Activated CD8-positive, alpha-beta memory T cell treated with anti-CD3 and anti-CD28 coated beads for 48 hours (primary cell): ENCODE data around the gene BRD4.

Experiments
- DNase-seq, 3 experiments: peaks; one replicate each; pipeline ENCODE4 v3.0.0-alpha.2; 2020; ENCODE audit warnings: low read depth in 2 of 3, low spot score in 2 of 3

BRD4 gene

DNA sequence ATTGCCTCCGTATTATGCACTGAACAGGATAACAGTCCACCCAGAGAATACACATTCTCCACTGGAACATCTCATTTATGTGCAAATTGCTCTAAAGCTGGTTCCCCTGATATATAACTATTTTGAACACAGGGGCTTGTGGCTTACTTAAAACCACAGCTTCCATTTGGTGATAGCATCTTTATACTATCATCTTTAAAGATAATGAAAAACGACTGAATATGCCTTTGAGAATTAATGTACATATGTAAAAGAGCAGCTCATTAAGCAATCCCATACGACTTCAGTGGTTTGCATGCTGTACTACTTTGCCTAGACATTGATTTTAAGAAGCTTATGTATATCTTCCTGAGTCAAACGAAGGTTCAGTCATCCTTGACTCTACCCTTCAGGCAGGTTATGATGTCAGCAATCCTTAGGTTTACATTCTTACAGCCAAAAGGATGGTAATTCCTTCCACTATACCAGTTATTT is 40.8 kb downstream of the BRD4 start:
- DNase-seq, result no peak

DNA sequence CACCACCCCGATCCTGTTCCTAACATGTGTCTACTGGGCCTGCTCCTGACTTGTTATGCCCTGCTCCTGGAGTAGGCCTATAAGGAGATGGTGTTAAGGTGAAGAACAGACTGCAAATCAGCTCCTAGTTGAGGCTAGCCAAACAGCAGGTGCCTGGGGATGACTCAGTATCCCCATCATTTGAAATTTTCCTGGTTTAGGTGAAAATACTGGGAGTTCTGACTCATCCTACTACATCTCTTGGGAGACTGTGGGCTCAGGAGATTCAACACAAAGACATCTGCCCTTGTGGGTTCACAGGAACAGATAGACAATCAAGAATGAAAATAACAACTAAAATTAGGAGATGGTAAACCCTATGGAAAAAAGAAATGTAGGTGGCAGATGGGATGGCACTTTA is 41.2 kb downstream of the BRD4 start:
- DNase-seq, result no peak

DNA sequence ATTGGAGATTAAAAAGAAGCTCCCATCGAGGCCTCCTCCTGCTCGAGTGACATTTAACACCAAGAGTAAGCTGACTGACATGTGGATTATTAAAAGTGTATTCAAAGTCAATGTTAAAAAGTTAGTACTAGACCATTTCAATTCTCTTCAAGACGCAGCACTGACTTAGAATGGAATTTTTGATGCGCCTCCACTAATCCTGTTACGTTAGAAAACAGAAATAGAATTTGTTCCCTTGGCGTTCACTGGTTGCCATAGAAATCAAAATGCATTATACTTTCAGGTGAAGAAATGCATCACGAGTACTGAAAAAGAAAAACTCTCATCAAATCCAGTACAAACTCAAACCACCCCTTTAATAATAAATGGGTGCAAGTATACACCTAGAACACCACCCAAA is 42.2 kb downstream of the BRD4 start:
- no peak for DNase-seq

DNA sequence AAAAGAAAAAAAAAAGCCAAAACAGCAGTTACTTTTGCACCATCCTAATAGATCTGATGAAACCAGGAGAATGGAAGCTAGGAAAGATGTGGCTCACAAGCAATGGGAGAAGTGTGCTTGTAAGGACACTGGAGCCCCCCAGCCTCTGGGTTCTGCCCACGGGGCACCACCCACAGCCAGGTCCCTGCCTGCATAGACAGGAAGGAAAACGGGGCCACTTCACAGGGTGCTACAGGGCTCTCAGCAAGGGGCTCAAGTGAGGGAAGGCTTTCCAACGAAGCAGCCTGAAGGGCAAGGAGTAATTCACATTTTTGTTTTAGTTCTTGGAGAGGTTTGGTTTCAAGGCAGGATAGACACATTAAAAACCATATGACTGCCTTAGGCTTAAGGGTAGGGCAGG is 42.7 kb downstream of the BRD4 start:
- DNase-seq, result no peak

DNA sequence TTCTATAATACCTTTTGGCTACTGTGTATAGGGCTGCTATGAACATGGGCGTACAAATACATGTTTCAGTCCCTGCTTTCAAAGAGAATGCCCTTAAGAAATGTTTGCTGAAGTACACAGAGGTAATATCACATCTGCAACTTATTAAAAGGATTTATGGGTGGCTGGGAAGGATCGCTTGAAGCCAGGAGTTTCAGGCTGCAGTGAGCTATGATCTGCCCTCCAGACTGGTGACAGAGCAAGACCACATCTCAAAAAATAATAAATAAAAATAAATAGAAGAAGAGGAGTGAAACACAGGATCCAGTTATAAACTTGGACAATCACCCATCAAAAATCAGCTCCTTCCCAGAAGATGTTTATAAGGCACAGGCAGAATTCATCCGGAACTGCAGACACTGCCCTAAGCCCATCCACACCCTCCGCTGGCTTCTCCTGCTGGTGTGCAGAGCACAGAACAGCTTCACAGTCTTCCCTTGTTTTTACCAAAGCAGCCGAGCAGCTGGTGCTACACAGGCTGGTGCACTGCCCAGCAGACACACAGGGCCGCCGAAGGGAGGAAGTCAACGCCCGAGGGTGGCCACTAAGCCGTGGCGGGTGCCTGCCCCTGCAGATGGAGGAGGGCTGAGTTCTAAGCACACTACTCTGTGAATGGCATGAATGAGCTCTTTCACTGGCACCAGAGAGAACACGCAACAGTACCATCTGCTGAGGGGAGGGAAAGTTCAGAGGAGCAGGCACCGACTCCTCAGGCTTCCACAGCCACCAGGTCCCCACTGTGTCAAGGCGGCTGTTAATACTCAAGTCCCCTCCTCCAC is 44.0 kb downstream of the BRD4 start:
- no peak for DNase-seq

DNA sequence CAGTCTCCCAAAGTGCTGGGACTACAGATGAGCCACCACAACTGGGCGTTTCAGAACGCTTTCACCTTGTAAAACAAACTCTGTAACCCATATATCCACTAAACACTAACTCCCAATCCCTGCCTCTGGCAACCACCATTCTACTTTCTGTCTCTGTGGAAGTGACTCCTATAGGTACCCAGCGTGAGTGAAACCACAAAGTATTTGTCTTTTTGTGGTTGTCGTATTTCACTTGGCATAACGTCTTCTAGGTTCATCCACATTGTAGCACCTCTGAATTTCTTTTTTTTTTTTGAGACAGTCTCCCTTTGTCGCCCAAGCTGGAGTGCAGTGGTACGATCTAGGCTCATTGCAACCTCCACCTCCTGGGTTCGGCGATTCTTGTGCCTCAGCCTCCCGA is 44.8 kb downstream of the BRD4 start:
- DNase-seq, result no peak

DNA sequence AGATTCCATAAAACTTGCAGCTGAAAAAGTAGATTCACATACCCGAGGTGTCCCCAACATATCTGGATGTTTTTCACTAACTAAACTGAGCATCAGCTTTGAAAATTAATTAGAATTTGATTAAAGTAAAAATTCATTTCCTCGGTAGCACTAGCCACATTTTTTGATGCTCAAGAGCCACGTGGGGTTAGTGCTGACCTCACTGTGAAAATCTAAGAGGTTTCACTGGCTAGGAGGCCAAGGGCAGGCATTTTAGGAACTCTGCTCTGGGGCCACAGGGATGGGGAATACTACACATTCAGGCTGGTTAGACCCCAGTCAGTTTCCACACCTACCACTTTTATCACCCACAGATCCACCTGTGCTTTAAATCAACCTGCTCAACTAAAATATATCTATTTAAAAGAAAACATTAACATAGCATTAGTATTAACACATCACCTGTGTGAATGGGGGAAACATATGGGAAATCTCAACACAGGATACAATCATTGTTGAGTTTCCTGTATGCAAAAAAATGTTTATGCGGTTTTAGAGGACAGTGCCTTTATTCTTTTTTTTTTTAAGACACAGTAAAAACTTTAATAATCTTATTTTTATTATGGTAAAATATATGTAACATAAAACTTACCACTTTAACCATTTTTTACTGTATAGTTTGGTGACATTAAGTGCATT is 45.5 kb downstream of the BRD4 start:
- no peak for DNase-seq

DNA sequence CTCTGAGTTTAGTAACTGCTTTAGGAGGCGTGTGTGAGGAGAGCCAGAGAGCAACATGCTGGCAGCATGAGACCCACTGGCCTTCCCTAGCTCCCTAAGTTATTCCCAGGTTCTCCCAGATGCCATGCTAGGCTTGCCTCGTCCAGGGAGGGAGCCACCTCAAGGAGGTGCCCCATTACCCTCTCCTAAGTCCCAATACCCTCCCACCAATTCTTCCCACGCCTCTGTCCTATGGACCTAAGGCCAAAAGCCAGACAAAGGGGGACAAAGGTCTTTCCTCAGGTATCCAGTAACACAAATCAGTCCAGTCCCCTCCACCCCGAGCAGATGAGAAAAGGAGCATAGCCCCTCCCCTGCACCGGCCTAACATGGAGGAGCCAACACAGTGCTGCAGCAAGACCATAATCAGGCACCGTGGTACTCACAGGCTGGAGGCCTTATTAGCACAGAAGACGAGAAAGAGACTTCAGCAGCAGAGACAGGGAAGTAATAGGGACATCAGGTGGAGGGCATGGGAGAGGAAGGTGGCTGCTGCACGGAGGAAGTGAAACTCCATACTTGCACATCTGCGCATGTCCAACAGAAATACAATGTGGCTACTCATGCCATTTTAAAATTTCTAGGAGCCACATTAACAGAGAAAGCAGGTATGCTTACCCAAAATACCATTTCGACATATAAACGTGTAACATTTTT is 46.3 kb downstream of the BRD4 start:
- no peak for DNase-seq

DNA sequence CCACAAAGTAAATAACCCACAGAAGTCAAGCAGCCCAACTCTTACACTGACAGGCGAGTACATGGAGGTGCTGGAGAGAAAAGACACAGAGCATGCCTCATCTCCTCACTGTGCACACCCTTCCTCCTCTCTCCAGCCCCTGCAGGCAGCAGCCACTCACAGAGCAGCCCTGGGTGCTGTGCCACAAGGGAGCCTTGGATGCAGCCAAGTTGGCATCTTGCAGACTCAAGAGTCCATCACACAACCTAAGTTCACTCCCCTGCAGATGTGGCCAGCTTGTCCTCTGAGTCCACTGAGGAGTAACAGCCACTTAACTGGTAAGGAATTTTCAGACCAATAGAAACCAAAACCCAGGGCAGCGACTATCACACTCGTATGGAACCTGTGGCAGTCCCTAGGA is 47.4 kb downstream of the BRD4 start:
- DNase-seq, result no peak

DNA sequence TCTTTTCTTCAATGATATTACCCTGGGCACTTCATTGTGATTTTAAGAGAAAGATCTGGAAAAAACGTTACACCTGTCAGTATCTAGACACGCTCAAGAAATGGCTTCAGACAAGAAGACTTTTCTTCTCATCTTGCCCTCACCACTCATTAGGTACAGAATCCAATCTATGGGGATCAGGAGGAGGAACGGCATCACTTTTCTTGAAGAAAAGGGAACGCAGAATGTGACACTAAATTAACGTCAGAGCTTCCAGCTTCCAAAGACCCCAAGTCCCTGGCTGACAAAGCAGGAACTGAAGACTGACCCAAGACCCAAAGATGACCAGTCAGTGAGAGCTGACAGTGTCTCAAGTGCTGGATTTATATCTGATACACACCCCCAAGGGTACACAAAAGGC is 48.2 kb downstream of the BRD4 start:
- DNase-seq, result no peak

DNA sequence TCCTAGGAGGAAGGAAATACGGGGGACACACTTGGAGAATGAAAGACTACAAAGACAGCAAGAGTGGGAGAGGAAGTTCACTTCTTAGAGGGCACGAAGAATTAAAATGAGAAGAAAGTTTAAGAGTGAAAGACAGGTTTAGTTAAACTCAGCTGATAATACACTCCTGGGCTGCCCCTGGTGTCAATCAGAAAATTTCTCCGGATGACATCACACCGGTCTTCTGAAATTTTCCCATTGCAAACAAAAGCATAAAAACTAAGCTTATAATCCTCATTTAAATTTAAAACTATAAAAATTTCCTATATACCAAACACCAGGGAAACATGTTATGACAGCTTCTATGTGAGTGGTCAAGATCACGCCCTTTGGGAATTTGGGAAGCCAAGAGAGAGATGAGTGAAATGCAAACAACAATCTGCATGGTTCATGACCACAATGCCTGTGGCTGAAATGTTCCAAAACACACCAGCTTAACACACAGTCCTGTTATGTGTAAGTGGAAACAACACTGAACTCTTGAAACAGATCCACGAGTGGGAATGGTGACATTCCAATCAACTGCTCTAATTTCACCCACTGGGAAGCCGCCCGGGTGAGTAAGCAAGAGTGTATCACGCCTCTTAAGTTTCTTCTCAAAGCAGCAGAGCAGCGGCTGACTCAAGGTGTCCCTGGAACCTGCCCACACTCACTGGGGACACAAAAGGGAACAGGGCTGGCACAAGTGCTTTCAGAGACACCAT is 49.0 kb downstream of the BRD4 start:
- DNase-seq, result no peak

DNA sequence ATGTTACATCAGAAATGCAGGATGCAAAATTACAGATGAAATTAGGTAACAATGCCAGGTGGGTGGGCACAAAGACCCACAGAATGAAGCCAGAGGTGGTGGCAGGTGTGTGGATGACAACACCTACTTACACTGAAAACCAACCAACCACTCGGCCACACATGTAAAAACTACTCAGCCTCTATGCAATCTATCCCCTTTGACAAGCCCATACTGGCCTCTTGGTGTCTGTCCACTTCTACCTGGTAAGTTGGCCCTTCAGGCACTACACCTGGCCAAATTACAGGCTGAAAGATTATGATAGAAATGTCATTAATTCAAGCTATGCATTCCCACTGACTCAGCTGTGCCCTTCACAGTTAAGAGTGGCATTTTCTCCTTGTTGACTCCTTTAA is 50.0 kb downstream of the BRD4 start:
- no peak for DNase-seq

DNA sequence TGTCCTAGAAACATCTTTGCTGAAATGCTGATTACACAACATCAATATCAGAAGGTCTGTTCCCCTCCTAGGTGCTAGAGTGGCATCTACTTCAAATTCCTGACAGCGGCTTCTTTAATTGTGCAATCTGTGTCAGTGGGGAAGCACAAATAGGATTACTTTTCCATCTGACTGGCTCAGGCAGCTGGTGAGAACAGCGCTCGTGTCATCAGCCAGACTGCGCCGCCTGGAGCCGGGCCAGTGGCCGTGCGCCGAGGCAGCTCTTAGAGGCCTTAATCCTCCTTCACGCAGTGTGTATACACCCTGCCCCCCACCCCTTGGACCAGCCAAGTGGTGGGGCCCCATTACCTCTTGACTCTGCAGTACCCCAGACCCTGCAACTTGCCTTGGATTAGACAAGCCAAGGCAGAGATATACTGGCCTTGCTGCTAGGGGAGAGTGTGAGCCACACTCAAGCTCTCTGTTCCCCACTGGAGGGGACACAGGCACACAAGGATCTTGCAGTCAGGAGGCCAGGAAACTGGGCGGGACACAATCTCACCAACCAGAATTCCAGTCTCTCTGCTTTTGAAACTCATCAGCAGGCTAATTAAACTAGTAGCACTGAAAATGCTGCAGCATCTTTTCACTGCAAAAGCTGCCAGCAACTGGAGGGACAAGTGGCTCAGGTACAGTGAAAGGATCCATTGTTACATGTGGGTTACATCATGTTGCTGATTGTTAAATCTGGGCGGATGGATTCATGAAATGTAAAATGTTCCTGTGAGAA is 51.2 kb downstream of the BRD4 start:
- DNase-seq, result no peak

DNA sequence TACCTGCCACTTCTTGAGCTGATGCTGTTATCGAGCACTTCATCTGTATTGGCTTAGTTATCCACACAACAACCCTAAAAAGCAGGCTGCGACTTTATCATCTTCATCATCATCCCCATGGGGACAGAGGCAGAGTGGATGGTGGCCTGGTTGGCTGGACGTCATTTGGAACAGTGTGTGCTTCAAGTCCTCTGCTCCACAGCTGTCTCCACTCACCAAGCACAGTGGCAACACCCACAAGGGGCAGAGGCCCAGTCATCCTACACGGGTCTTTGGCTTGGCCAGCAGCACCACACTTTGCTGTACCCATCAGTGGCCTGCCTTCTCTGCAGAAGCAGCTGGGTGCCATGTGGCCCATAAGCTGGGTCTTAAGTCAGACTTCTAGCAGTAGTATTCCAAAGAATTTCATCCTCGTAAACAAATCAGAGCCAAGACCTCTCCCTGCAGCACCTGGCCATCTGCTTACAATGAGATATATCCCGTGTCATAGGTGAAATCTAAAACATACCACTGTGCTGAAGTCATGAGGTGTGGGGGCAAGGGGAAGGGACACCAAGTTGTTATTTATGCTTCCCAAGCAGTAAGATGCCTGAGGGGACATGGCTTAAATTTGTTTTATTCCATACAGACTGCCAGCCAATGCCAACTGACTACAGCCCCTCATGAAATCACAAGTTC is 52.2 kb downstream of the BRD4 start:
- no peak for DNase-seq

DNA sequence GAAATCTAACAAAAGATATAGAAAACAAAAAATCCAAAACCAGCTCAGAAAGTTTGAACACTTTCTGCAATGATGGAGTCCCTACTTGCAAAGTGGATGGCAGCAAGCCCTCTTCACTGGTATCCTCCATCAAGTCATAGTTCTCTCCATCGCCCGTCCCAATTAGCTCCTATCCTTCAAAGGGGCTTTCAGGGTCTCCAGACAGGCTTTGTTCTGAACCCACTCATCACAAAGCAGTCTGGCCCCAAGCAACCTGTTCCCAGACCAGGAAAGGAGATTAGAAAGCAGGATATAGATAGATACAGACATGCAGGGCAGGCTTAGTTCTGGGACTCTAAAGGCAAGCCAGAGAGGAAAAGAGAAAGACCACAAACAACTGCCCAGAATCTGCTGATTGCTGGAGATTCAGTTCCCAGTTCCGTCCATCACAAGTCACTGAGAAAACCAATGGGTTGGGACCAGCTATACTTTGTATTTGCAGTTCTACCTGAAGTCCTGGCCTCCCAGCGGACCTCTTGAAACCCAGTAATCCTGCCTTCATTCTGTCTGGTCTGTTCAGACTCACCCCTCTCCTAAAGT is 52.9 kb downstream of the BRD4 start:
- DNase-seq, result no peak

DNA sequence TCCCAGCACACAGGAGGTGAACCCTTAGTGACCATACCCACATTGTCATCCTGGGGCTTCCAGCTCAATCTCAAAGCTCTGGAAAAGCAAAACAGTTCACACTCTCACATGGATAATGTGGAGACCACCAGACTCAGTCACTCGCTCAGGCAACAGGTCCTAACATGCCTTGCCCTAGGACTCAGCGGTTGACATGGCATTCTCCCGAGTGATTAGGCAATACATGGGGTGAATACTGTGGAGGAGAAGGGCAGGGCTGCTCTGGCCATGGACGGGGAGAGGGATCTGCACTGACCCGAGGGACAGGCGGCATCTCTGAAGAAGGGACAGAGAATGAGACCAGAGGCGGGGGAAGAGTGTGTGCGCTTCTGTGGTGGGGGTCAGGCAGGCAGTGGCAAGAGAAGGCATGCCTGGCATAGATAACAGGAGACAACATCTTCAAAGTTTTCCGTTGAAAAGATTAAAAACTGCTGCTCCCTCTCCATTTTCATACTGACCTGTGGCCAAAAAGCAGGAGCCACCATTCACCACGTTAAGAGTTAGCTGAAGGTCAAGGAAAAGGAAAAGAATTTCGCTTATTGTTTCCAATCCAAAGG is 55.6 kb downstream of the BRD4 start:
- no peak for DNase-seq

DNA sequence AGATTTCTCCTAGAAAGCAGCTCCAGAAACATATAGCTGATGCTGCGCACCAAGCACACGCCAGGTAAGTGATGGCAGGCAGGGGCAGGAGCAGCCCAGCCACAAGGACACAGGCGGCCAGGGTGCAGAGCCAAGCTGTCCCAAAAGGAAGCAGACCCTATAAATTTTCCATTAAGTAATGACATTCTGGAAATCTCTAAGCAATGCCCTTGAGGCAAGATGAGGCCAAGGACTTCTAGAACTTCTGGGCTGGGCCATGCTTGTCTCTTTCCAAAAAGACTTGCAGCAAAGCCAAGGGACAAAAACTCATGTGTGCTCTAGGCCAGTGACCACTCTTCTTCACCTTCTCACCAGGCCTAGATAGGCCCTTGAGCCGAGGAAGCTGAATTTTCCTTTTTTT is 57.9 kb downstream of the BRD4 start:
- no peak for DNase-seq

DNA sequence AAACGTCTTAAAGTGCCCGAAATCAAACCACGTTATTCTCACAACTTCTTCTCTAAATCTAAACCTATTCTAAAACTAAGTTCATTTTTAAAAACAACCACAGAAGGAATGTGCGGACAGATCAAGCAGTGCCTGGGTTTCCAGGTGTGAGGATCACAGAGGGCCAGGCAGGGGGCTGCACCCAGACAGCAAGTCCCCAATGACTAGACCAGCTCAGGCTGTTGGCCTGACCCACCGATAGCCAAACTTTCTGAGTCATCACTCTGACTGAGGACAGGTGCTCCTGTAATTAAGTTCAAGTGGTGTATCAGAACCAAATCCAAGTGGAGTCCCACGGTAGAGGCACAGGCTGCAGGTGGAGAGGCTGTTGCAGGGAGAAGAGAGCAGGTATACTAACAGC is 62.5 kb downstream of the BRD4 start:
- no peak for DNase-seq

DNA sequence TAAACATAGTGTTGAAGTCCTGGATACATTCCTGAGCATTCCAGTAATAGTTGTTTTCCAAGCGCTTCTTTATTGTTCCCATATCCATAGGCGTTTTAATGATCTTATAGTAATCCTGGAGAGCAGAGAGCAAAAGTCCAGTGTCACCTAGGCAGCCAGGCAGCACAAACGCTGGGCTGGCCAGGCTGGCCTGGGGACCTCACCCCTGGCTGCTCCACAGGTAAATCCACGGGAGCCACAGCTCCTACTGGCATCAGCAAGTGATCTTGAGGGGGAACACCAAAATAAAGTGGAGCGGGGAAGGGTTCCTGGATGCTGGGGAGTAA is 63.4 kb downstream of the BRD4 start:
- no peak for DNase-seq
